GM19099 (cell line): ENCODE measurements around the gene IER5.

ENCODE experiments used
- POLR2A ChIP-seq: IDR thresholded peaks from 3 replicates; pipeline ENCODE4 v1.6.1; 2011; ENCODE audit warnings: low read depth; ENCODE audit not compliant: insufficient read length; ENCODE audit errors: extremely low read depth

Gene IER5

GRCh38 chr1:181127898-181128453 lies 39.5 kb downstream of the IER5 start:
- no peak for TF ChIP-seq POLR2A

GRCh38 chr1:181128592-181129497 lies 40.3 kb downstream of the IER5 start:
- peak; percentile 47 for TF ChIP-seq POLR2A

GRCh38 chr1:181129771-181130606 lies 41.5 kb downstream of the IER5 start:
- peak; percentile 50 for TF ChIP-seq POLR2A

- TF ChIP-seq POLR2A = peak; percentile 30
Observed at GRCh38 chr1:181131255-181131941, 42.9 kb downstream of the IER5 start.

GRCh38 chr1:181133441-181133951 lies 45.0 kb downstream of the IER5 start:
- no peak for TF ChIP-seq POLR2A

GRCh38 chr1:181133969-181134418 lies 45.5 kb downstream of the IER5 start:
- no peak for TF ChIP-seq POLR2A

- TF ChIP-seq POLR2A = peak; percentile 57
Observed at GRCh38 chr1:181134543-181135436, 46.3 kb downstream of the IER5 start.

- TF ChIP-seq POLR2A = no peak
Observed at GRCh38 chr1:181135437-181135731, 46.9 kb downstream of the IER5 start.

GRCh38 chr1:181135815-181136737 lies 47.6 kb downstream of the IER5 start:
- peak; percentile 20 for TF ChIP-seq POLR2A

- TF ChIP-seq POLR2A = peak; percentile 6
Observed at GRCh38 chr1:181136738-181137122, 48.2 kb downstream of the IER5 start.

GRCh38 chr1:181137217-181137743 lies 48.8 kb downstream of the IER5 start:
- no peak for TF ChIP-seq POLR2A

- TF ChIP-seq POLR2A = no peak
Observed at GRCh38 chr1:181139631-181140061, 51.1 kb downstream of the IER5 start.
